DLD1 (cell line): ENCODE data around the gene MGAT3.

ENCODE experiments used
- in situ Hi-C: cut with HindIII; loops from 2 replicates; pipeline ENCODE4 v1.10.0; 2017; ENCODE audit warnings: low sequenced_read_pairs

The MGAT3 gene

GRCh38 chr22:39449708-39450107, 7.1 kb upstream of the MGAT3 start:
- in situ Hi-C loops = no loop called here

GRCh38 chr22:39450258-39450955, 6.4 kb upstream of the MGAT3 start:
- in situ Hi-C loops = no loop called here

DNA sequence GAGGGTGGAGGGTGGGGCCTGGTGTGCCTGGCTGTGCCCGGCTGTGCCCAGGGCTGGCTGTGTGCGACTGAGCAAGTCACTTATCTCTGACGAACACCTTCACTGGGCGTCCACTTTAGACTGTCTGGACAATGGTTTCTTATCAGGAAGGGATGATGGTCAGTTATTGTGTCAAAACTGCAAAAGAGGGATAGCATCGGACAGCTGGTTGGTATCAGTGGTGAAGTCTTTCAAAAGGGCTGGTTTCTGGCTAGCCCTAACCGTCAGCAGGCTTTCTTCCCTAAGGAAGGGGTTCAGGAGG, 4.1 kb upstream of the MGAT3 start:
- in situ Hi-C loops = no loop called here

- in situ Hi-C loops = no loop called here
Measured at GRCh38 chr22:39453765-39454378, 2.9 kb upstream of the MGAT3 start.

DNA sequence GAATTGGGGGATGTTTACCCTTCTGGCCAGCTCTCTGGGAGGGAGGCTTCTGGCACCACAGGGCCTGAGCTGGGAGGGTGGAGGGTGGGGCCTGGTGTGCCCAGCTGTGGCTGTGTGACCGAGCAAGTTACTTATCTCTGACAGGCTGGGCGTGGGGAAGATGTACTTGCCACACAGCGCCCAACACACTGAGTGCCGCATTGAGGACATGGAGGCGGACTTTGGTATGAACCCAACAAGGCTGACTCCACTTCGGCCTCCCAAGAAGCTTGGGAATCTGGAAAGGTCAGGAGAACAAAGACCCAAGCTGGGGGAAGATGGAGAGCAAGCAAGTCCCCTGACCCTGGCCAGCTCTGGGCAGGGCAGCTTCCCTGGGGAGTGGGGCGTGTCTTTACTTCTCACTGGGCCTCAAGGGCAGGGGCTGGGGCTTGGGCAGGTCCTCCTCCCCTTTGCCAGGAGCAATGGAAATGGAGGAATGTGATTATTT, 2.4 kb upstream of the MGAT3 start:
- in situ Hi-C loops = no loop called here

DNA sequence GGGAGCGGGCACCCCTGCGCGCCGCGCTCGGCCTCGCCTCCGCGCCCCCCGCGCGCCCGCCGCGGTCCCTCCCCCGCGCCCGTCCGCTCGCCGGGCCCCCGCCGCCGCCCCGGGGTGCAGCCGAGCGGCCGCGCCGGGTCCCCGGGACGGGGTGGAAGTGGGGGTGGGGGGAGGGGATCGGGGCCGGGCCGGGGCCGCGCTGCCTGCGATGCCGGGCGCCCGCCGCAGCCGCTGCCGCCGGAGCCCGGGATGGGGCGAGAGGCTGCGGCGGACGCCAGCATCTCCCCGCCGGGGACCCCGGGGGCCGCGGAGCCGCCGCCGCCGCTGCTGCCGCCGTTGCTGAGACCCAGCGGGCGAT, 365 bp downstream of the MGAT3 start:
- in situ Hi-C loops = no loop called here

GRCh38 chr22:39457556-39458443, 988 bp downstream of the MGAT3 start:
- in situ Hi-C loops = no loop called here

- in situ Hi-C loops = no loop called here
Measured at GRCh38 chr22:39458444-39459083, 1.8 kb downstream of the MGAT3 start.

- in situ Hi-C loops = no loop called here
Measured at GRCh38 chr22:39459681-39460080, 2.9 kb downstream of the MGAT3 start.

DNA sequence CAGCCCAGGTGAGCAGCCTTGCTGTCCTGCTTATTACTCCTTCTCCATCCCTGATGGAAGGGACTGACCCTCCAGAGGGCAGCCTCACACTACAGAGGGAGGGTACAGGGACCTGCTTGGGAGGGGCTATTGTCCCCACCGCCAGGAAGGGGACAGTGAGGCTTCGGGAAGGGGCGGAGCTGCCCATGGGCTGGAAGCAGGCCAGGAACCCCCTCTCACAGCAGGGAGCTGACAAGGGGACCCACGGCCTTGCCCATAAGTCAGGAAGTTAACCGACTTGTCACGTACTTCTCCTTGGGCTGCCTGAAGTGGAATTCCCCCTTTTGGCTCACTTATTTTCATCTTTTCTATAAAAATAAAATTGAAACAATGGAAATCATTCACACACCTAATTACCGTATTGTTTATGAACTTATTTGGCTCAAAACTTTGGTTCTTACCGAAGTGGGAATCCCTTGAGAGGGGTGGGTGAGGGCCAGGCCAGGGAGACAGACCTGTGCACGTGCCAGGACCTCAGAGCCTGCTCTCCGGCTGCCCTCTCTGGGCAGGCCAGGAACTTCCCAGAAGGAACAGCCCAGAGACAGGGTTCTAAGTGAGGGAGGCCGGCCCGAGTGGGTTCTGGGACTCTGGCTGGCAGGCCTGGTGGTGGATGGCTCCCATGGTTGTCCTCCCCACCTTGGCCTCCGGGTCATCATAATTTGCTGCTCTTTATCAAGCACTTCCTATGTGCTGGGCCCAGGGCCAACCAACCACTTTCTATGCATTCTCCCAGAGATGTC, 5.8 kb downstream of the MGAT3 start:
- in situ Hi-C loops = no loop called here

GRCh38 chr22:39463277-39463676, 6.5 kb downstream of the MGAT3 start:
- in situ Hi-C loops = no loop called here

DNA sequence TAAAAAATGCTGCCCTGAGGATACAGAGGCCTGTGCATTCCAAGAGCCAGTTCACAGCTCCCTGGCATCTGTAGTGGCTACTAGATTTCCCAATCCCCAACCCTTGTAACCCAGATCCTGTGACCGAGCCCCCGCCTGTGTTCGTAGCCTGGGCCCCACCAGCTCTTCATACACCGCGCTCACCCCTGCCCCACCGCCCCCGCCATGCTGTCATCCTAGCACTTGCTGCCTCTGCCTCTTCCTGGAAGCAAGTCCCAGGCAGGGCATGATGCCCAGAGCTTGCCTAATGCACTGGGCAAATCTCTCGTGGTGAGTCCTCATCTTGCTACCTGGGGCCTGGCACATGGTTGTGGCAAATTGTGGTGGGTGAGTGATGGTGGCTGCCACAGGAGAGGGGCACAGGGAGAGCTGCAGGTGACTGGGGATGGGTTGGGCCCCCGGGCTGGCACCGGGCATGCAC, 7.1 kb downstream of the MGAT3 start:
- in situ Hi-C loops = no loop called here

GRCh38 chr22:39466228-39467006, 9.6 kb downstream of the MGAT3 start:
- in situ Hi-C loops = no loop called here

DNA sequence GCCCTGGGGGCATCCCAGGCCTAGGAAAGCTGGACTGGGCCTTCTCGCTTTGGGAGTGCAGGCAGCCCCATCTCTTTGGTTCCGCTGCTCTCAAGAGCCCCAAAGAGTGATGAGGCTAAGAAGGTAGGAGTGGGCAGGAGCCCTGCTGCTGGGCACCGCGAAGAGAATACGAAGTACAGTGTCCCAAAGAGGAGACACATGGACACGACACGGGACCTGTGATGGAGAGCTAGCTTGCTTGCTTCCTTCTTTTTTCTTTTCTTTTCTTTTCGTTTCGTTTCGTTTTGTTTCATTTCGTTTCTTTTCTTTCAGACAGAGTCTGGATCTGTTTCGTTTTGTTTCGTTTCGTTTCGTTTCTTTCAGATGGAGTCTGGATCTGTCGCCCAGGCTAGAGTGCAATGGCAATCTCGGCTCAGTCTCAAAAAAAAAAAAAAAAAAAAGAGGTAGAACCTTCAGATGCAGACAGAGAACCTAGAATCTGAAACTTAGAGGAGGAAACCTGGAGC, 10.6 kb downstream of the MGAT3 start:
- in situ Hi-C loops = no loop called here

GRCh38 chr22:39468487-39469325, 11.9 kb downstream of the MGAT3 start:
- in situ Hi-C loops = no loop called here

GRCh38 chr22:39469326-39469680, 12.5 kb downstream of the MGAT3 start:
- in situ Hi-C loops = no loop called here

GRCh38 chr22:39469681-39470450, 13.1 kb downstream of the MGAT3 start:
- in situ Hi-C loops = no loop called here
